GM12892 (cell line): ENCODE data around the gene CABYR.
A peak's percentile ranks its signal among the peaks of the same experiment; 100 is the strongest.

ENCODE experiments used
- DNase-seq: peaks from one replicate; pipeline ENCODE4 v3.0.0; 2011; ENCODE audit not compliant: insufficient read length
- FAIRE-seq: peaks from 2 replicates; lab custom pipeline; 2011; peaks lifted over from hg19 to GRCh38; lab: Jason Lieb, UNC
- POLR2A ChIP-seq: IDR thresholded peaks from 2 replicates; pipeline ENCODE4 v1.6.1; 2011; ENCODE audit warnings: low read depth, low read length, control low read depth
- POLR2AphosphoS5 ChIP-seq: IDR thresholded peaks from 2 replicates; pipeline ENCODE4 v1.6.1; 2011; ENCODE audit warnings: low read depth, low read length, control low read depth
- TAF1 ChIP-seq: IDR thresholded peaks from 2 replicates; pipeline ENCODE4 v1.6.1; 2011; ENCODE audit warnings: low read depth, mild to moderate bottlenecking, control low read depth, low read length, borderline replicate concordance

Gene CABYR

DNA sequence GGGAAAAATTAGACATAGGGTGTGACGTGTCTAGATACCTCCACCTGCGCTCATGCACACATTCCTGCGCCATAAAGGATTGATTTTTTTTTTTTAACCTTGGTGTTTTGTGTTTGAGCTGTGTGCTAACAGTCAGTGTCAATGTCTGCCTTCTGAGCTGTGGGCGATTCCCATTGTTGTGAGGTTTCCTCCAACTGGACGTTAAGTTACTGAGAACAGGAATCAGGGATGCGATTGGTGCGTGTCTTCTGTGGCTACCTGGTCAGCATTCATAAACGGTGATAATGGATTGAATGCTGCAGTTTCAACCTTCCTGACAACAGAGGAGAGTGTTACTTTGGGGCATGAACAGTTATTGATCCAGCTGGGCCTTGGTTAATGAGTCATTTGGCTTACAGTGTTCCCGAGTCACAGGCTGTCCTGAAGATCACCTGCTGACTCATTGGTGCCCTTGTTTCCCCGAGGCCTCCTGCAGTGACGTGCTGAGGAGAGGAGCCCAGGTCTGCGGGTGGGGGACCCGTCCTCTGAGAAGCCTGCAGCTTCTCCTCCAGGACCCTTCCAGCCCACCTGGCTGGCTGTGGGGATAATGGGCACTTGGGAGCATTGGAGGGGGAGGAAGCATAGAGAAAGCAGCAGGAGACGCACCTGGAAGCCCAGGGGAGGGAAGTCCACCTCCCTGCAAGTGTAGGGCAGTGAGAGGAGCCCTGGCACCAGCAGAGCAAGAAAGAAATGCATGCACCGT, 25.8 kb upstream of the CABYR start:
- DNase-seq (no peak), FAIRE-seq (no peak)

DNA sequence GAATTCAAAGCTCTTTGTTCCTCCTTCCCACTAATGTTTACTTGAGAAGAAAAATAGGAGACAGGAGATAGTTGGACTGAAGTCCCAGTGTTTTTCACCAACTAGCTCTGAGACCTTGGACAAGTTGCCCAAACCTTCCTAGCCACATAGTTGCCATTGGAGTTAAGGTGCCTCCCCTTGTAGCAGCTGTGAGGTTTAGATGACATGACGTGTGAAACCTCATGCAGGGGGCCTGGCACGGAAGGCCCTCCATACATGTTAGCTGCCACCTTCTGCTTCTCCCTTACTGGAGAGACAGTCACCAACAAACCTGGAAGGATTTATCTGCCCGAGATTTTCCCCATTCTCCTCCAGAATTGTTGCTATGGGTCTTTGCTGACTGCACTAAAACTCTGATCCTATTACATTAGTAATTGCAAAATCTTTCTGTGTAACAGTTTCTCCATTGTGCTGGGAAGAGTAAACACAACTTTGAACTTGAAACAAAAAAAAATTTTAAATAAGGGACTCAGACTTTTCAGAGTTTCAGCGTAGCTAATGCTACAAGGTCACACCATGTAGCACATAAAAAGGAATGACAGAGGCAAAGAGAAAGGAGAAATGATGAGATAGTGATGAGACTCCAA, 23.8 kb upstream of the CABYR start:
- no peak for TF ChIP-seq POLR2A
- no peak for TF ChIP-seq TAF1
- TF ChIP-seq POLR2AphosphoS5, result no peak
- FAIRE-seq, result no peak
- DNase-seq, result no peak

More for the DNA sequence above, 25.8 kb upstream of the CABYR start:
- TF ChIP-seq POLR2A (no peak), TAF1 (no peak), POLR2AphosphoS5 (no peak)

DNA sequence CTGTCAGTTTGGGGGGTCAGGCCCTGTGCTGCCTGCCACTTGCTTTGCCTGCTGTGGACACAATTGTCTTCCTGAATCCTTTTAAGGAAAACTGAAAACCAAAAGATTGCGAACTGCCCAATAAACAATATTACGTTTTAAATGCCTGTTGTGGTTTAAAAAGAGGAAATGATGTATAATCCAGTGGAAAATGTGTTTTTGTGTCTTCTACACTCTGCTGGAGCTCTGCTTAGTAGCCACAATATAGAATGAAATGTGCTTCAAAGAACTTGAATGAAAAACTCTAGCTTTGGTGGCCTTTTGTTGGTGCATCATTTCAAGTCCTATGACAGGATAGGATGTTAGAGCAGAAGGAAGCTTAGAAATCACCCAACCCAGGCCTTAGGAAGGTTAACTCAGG, 23.2 kb upstream of the CABYR start:
- TF ChIP-seq POLR2AphosphoS5 (no peak), TAF1 (no peak), POLR2A (no peak)
- no peak for DNase-seq
- FAIRE-seq, result no peak

DNA sequence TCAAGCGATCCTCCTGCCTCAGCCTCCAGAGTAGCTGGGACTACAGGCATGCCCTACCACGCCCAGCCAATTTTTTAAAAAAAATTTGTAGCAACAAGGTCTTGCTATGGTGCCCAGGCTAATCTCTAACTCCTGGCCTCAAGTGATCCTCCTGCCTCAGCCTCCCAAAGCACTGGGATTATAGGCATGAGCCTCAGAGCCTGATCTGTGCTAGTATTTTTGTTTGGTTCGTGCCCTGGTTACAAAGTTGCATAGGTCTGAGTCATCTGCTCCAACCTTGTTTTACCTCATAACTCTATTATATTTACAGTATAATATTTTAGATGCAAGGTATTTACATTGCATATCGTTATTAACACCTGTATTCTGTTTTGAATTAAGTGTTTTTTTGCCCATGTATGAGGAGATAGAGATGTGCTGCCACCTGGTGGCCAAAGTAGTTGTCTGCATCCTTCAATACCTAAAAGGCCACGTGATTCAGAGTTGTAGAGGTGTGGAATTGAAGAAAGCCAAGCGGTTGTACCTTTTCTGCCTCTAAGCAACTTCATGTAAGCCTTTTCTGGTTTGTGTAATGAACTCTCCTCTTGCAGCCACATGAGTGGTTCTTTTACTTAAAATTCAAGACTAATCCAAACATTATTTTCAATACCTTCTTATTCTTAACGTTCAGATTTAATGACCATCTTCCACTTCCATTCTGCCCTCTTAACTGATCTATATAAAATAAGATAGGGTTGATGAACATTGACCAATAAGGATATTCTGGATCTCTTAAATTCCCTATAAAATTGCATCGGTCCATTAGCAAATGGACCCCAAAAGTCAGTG, 19.9 kb upstream of the CABYR start:
- FAIRE-seq (peak; percentile 91), DNase-seq (peak; percentile 20)

DNA sequence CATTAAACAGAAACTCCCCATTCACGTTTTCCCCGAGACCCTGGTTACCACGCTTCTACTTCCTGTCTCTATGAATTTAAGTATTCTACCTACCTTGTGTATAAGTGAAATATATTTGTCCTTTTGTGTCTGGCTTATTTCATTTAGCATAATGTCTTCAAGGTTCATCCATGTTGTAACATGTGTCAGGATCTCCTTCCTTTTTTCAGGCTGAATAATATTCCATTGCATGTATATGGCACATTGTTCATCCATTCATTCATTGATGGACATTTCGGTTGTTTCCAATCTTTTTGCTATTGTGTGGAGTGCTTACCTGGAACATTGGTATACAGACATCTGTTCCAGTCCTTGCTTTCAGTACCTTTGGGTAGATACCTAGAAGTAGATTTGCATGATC, 18.2 kb upstream of the CABYR start:
- TF ChIP-seq POLR2AphosphoS5 (no peak), TAF1 (no peak), POLR2A (no peak)
- FAIRE-seq (peak; percentile 62), DNase-seq (no peak)

More for the DNA sequence above, 19.9 kb upstream of the CABYR start:
- no peak for TF ChIP-seq POLR2A
- no peak for TF ChIP-seq TAF1
- no peak for TF ChIP-seq POLR2AphosphoS5

DNA sequence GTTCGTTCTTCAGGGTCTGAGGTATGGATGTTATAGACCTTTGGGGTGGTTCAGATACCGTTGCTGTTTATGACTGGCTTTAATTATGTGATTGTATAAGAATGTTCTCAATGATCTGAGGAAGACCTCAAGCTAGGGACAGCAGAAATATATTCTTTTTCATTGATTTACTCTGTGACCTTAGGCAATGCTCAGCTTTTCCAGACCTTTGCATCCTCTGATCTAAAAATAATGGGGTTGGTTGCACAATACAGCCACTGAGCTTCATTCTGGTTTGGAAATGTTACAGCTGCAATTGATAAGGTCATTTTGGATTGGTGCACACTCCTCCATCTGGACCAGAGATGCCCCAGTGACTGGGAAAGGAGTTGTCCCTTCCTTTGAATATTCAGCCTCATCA, 17.2 kb upstream of the CABYR start:
- FAIRE-seq (no peak), DNase-seq (no peak)
- TF ChIP-seq POLR2A (no peak), POLR2AphosphoS5 (no peak), TAF1 (no peak)

DNA sequence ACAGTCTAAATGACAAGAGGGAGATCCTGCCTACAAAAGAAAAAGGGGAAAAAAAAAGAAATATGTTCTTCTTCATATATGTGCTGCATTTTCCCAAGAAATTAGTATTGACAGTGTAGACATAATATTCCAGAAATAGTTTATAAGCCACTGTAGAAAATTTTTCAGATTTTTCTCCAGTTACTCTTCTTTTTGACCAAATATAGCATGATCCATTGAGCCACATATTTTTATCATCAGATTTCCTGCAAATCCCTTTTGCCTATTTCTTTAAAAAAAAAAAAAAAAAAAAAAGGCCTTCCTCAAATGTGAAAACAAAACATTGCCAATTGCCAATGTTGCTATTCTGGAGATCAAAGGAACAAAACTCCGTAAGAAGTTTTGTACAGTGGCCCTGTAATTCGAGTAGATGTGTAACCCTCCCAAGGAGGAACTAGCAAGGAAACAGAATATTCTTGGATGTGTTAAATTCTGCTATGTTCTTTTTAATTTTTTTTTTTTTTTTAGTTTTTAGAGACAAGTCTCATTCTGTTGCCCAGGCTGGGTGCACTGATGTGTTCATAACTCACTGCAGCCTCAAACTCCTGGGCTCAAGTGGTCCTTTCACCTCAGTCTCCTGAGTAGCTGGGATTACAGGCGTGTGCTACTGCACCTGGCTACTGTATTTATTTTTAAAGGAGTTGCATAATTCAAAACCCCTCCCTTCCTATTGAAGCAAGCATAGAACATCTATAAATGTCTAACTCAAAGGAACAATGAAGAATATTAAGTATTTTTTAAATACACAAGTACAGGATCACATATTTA, 12.5 kb upstream of the CABYR start:
- TF ChIP-seq POLR2A (no peak), TAF1 (no peak), POLR2AphosphoS5 (no peak)
- FAIRE-seq, result no peak
- DNase-seq, result no peak

DNA sequence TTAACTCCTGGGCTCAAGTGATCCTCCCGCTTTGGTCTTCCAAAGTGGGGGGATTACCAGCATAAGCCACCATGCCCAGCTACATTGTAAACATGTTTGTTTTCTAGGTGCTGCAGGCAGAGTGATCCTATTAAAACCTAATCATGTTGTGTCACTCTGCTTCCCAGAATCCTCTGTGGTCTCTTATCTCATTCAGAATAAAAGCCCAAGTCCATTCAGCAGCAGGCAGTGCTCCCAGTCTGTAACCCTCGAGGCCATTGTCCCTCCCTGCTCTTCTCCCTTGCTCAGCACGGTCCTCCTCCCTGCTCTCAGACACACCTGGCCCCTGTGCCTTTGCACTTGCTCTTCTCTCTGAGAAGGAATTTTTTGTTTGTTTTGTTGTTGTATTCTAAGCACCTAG, 11.1 kb upstream of the CABYR start:
- TF ChIP-seq POLR2AphosphoS5 (no peak), POLR2A (no peak), TAF1 (no peak)
- no peak for FAIRE-seq
- no peak for DNase-seq

DNA sequence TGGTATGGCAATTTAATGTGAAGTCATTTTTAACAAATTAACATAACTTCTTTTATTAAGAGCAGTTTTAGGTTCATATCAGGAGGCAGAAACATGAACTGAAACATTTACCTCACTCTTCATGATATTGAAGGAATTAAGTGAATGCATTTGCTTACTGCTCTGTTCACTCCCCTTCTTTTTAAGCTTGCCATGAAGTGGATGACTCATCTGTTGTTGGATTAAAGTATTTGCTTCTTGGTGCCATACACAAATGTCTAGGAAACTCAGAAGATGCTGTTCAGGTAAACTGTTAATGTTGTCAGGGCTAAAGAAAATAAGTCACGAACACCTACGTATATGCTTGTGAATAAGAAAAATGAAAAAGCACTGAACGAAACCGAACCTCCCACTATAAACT, 10.2 kb upstream of the CABYR start:
- no peak for DNase-seq

DNA sequence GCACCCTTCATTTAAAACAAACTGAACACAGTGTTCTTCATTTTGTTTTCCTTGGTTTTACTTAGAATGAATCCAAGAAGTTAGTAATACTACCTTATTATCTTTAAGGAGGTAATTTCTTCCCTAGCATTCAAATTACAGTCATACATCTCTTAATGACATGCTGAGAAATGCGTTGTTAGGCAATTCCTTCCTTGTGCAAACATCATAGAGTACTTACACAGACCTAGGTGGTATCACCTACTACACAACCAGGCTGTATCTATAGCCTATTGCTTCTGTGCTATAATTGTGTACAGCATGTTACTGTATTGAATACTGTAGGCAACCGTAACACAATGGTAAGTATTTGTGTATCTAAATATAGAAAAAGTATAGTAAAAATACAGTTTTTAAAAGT, 8.4 kb upstream of the CABYR start:
- no peak for TF ChIP-seq TAF1
- TF ChIP-seq POLR2A, result no peak
- TF ChIP-seq POLR2AphosphoS5, result no peak
- no peak for DNase-seq
- FAIRE-seq, result no peak

More for the DNA sequence above, 10.2 kb upstream of the CABYR start:
- FAIRE-seq, result no peak
- no peak for TF ChIP-seq POLR2AphosphoS5
- TF ChIP-seq POLR2A, result no peak
- TF ChIP-seq TAF1, result no peak
